ENCODE results near the gene STAB2.

The STAB2 gene

DNA sequence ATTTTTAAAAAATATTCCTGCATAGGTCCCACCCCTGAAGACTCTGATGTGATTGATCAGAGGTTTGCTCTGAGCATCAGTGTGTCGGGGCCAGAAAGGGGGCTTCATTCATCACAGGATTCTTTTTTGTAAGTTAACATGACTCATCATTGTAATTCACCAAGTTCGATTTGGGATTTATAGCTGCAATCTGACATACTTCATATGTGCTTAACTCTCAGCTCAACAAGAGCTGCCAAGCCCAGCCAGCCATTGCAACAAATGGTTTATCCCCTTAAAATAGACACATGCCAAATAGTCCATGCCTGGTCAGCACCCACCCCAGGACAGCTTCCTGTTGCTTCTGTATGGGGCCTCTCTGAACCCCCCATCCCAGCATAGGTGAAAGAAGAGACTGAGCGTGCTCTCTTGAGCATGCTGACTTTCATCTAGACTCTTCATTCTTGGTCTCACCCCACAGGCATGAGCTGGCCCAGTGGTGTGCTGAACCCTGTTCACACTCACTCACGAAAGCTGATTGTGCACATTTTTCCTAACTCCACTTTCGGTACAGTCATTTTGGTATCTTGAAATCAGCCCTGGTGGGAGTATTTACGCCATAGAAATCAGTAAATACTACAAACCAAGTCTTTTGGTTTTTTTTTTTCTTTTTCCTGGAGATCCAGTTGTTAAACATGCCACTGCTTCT is 101.4 kb downstream of the STAB2 start:
- TF ChIP-seq, protein P1, sequence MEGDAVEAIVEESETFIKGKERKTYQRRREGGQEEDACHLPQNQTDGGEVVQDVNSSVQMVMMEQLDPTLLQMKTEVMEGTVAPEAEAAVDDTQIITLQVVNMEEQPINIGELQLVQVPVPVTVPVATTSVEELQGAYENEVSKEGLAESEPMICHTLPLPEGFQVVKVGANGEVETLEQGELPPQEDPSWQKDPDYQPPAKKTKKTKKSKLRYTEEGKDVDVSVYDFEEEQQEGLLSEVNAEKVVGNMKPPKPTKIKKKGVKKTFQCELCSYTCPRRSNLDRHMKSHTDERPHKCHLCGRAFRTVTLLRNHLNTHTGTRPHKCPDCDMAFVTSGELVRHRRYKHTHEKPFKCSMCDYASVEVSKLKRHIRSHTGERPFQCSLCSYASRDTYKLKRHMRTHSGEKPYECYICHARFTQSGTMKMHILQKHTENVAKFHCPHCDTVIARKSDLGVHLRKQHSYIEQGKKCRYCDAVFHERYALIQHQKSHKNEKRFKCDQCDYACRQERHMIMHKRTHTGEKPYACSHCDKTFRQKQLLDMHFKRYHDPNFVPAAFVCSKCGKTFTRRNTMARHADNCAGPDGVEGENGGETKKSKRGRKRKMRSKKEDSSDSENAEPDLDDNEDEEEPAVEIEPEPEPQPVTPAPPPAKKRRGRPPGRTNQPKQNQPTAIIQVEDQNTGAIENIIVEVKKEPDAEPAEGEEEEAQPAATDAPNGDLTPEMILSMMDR (conservative IDR thresholded peaks at IDR 0.05), result no peak
- H3K27ac ChIP-seq, result no peak overlapping the region

DNA sequence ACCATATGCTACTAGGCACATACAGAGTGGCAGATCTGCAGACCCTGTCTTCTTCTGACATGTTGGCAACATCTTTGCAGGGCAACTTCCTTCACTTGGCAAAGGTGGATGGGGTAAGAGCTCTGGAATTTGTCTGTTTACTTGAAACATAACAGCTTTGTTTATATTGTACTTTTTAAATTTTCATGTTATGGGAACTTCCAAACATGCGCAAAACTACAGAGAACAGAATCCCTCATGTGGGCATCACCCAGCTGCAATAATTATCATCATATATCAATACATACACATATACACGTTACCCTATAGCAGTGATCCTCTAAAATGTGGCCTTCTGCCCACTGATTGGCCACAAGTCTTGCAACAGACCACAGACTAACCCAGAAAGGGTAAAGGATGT is 103.4 kb downstream of the STAB2 start:
- H3K27ac ChIP-seq, result no peak overlapping the region
- TF ChIP-seq, protein P1 (conservative IDR thresholded peaks at IDR 0.05), result no peak

DNA sequence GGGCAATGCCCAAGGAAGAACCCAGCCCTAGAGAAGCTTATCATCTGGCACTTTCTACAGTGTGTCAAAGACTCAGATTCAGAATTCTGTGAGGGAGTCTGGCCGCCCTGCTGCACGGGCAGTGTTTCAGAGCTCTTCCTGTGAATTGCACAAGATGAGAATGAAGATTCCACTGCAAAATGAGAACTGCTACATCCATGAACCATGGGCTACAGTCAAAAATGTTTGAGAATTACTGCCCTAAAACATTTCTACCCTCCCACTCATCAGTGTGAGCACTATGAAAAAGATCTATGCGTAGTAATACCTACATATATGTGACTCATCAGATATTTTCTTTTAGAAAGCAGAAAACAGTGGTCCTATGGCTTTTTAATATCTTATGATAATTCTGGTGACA is 104.0 kb downstream of the STAB2 start:
- H3K27ac ChIP-seq, result no peak overlapping the region
- TF ChIP-seq, protein P1 (conservative IDR thresholded peaks at IDR 0.05), result no peak

DNA sequence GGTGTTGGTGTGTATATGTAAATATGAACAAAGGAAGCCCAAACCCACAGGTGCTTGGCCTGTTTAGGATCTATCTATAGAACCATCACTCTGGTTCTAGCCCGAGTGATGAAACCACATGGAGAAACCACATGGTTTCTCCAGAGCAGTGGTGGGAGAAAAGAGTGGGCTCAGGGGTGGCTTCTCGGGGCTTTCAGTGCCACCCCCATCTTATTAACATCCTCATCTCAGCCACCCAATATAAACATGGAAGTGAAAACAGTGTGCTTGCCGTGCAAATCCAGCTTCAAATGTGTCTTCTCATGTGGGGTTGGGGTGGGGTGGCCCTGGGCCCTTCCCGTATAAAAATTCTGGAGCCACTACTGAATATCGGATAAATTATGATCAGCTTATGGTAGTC is 109.0 kb downstream of the STAB2 start:
- TF ChIP-seq, protein P1 (conservative IDR thresholded peaks at IDR 0.05), result no peak
- H3K27ac ChIP-seq, result no peak overlapping the region

DNA sequence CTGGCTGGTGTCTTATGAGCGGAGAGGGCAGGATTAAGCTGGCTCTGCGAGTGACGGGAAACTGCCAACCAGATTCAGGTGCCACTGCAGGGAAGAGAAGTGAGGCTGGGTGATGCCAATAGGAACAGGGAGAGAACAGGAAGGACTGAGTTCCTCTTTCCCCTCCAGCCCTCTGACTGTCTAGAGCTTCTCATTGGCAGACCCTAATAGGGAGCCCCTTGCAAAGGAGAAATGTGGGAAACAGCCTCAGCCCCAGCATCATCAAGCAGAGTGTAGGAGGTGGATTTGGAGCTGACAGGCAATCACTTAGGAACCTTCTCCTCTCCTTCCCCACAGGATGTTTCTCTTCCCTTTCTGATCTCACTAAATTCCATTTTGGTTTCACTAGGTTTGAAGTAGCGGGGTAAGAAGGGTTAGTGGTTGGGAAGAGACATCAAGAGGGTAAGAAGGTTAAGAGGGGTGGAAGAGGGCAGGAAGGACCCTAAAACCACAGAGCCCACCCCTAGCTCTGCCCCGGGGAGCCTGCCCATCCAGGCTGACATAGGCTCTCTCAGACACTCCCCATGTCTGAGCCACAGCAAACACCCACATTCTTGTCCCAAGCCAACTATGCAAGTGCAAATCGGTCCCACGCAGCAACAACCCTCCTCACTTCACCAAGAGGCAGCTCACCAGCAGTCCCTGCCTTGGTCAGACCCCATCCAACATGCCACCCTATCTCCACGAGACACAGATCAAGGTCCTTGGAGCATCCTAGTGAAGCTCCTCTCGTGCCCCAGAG is 111.1 kb downstream of the STAB2 start:
- TF ChIP-seq, protein P1 (conservative IDR thresholded peaks at IDR 0.05), result no peak
- H3K27ac ChIP-seq, result no peak overlapping the region

DNA sequence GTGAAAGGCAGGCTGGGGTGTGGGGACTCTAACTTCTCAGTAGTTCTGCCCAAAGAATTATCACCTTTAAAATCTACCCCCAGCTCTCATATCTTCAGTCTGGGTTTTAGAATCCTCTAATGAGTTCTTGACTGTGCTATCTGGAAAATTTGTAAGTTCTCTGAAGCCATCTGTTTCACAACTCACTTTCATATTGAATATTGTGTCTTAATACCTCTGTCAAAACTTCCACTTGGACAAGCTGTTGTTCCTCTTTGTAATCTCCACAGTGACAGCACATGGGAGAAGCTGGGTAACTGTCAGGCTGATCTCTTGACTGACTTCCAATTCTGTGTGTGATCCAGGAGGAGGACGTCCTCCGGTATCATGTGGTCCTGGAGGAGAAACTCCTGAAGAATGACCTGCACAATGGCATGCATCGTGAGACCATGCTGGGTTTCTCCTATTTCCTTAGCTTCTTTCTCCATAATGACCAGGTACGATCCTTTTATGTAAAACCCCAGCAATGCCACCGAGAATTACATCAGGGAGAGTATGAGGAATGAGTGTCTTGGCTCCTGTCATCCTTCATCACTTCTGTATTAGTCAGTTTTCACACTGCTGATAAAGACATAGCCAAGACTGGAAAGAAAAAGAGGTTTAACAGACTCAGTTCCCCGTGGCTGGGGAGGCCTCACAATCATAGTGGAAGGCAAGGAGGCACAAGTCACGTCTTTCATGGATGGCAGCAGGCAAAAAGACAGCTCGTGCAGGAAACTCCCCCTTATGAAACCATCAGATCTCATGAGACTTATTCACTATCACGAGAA is 111.9 kb downstream of the STAB2 start:
- TF ChIP-seq, protein P1 (conservative IDR thresholded peaks at IDR 0.05), result no peak
- no peak overlapping the region for H3K27ac ChIP-seq

DNA sequence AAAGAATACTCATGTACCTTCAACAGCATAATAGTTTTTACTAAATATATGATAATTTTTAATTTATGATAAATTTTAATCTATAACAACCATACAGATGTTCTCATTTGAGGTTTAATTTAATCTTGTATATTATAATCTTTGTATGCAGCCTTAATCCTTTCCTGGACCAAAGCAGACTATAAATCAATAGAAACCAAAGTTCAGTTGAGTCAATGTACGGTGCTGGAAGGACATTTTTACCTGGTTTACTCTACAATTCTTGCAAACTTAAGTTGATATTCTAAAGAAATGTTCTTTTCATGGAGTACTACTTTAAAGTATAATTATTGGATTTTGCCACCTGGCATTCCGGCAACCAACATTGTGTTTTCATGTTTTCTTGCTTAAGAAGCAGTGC is 118.0 kb downstream of the STAB2 start:
- no peak overlapping the region for H3K27ac ChIP-seq
- TF ChIP-seq, protein P1 (conservative IDR thresholded peaks at IDR 0.05), result no peak
